ENCODE measurements around the gene PITHD1.
"Not testable (repeated sequence)": the region's sequence is repeated elsewhere in the genome, so short reads cannot be mapped to it uniquely, and the experiment has no call there.

PITHD1 gene

DNA sequence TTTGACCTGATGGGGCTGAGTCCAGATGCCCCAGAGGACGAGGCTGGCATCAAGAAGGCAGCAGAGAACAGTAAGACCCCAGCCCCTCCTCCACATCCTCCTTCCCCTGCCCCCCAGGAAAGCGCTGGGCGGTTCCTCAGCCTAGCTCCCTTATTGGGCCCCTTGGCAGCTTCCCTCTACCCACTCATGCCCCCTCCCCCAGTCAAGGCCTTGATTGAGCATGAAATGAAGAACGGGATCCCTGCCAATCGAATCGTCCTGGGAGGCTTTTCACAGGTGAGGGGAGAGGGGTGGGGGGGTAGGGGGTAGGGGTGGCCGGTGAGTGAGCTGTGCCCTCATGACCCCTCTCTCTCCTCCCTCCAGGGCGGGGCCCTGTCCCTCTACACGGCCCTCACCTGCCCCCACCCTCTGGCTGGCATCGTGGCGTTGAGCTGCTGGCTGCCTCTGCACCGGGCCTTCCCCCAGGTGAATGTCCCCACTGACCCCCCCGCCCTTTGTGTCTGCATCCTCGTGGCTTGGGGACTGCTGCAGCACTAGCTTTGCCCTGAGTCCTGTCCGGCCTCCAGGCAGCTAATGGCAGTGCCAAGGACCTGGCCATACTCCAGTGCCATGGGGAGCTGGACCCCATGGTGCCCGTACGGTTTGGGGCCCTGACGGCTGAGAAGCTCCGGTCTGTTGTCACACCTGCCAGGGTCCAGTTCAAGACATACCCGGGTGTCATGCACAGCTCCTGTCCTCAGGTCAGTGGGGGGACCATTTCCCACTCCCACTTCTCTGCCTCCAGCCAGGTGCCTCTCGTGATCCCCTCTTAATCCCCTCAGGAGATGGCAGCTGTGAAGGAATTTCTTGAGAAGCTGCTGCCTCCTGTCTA lies 15.9 kb downstream of the PITHD1 start:
- TF ChIP-seq, protein P1, sequence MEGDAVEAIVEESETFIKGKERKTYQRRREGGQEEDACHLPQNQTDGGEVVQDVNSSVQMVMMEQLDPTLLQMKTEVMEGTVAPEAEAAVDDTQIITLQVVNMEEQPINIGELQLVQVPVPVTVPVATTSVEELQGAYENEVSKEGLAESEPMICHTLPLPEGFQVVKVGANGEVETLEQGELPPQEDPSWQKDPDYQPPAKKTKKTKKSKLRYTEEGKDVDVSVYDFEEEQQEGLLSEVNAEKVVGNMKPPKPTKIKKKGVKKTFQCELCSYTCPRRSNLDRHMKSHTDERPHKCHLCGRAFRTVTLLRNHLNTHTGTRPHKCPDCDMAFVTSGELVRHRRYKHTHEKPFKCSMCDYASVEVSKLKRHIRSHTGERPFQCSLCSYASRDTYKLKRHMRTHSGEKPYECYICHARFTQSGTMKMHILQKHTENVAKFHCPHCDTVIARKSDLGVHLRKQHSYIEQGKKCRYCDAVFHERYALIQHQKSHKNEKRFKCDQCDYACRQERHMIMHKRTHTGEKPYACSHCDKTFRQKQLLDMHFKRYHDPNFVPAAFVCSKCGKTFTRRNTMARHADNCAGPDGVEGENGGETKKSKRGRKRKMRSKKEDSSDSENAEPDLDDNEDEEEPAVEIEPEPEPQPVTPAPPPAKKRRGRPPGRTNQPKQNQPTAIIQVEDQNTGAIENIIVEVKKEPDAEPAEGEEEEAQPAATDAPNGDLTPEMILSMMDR (IDR thresholded peaks at IDR 0.05; ENCODE audit: low read depth, low read length, missing control alignments), result no peak
- no peak for DNase-seq (ENCODE audit: extremely low read depth, low read depth)
- no peak overlapping the region for H3K4me3 ChIP-seq (replicated peaks; ENCODE audit: low read depth, low read length)

DNA sequence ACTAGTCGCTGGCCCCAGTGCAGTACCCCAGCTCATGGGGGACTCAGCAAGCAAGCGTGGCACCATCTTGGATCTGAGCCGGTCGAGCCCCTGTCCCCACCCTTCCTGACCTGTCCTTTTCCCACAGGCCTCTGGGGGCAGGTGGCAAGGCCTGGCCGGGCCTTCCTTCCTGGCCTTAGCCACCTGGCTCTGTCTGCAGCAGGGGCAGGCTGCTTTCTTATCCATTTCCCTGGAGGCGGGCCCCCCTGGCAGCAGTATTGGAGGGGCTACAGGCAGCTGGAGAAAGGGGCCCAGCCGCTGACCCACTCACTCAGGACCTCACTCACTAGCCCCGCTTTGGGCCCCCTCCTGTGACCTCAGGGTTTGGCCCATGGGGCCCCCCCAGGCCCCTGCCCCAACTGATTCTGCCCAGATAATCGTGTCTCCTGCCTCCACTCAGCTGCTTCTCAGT lies 16.5 kb downstream of the PITHD1 start:
- DNase-seq (ENCODE audit: extremely low read depth, low read depth); H3K4me3 ChIP-seq (replicated peaks; ENCODE audit: low read depth, low read length): not testable (repeated sequence)

DNA sequence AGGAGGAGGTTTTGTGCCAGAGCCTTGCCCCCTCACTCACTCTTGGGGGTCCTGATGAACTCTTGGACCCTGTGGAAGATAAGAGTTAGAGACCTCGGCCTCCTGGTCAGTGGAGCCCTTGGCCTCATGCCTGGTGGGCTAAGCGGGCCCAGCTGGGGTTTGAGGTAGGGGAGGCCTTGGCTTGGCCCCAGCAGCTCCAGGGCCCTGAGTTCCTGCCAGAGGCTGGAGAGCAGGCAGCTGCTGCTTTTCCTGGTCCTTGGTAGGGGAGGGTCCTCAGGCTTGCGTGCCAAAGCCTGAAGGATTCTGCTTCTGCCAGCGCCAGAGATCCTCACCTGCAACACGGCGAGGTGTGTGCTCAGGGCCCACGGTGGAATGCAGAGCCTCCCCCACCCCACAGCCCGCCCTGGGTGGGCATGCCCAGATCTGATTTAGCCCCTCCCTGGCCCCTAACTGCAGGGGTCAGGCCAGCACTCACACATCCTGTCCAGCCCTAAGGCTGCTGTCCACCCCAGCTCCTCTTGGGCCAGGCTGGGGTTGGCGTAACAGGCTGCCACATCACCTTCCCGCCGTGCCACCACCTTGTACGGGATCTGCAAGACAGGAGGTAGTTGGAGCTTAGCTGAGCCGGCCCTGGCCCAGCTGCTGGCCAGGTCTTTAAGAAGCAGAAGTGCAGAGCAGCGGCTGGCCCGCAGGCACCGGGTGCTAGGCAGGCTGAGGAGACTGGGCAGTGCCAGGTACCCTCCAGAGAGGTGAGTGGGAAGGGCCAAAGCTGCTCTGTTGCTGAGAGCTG lies 17.7 kb downstream of the PITHD1 start:
- TF ChIP-seq, protein P1 (IDR thresholded peaks at IDR 0.05; ENCODE audit: low read depth, low read length, missing control alignments), result no peak
- no peak overlapping the region for H3K4me3 ChIP-seq (replicated peaks; ENCODE audit: low read depth, low read length)
- DNase-seq (ENCODE audit: extremely low read depth, low read depth), result no peak

DNA sequence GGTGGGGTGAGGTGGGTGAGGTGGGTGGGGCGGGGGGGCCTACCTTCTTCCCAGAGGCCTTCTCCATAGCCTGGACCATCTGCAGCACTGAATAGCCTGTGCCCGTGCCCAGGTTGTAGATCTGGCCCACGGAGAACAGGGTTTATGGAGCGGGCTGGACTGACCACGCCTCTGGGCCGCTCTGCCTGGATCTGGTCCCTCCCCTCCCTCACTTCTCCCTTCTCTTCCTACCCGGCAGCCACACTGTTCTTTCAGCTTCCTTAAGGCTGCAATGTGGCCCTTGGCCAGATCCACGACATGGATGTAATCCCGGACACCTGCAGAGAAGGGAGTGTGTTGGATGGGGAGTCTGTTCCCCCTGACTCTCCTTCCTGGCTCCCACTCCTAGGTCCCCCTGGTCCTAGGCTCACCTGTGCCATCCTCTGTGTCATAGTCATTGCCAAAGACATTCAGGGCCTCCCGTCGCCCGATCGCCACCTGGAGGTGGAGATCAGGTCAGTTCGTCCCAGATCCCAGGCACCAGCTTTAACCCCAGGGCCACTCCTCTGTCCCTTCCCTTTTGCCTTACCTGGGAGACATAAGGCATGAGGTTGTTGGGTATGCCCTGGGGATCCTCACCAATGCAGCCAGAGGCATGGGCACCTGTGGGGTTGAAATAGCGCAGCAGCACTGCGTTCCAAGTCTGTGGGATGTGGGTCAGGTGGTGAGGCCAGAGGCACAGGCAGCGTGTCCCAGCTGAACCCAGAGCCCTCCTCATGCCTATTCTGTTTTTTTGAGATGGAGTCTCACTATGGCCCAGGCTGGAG lies 18.5 kb downstream of the PITHD1 start:
- TF ChIP-seq, protein P1 (IDR thresholded peaks at IDR 0.05; ENCODE audit: low read depth, low read length, missing control alignments), result no peak
- H3K4me3 ChIP-seq (replicated peaks; ENCODE audit: low read depth, low read length), result no peak overlapping the region
- DNase-seq (ENCODE audit: extremely low read depth, low read depth), result no peak

DNA sequence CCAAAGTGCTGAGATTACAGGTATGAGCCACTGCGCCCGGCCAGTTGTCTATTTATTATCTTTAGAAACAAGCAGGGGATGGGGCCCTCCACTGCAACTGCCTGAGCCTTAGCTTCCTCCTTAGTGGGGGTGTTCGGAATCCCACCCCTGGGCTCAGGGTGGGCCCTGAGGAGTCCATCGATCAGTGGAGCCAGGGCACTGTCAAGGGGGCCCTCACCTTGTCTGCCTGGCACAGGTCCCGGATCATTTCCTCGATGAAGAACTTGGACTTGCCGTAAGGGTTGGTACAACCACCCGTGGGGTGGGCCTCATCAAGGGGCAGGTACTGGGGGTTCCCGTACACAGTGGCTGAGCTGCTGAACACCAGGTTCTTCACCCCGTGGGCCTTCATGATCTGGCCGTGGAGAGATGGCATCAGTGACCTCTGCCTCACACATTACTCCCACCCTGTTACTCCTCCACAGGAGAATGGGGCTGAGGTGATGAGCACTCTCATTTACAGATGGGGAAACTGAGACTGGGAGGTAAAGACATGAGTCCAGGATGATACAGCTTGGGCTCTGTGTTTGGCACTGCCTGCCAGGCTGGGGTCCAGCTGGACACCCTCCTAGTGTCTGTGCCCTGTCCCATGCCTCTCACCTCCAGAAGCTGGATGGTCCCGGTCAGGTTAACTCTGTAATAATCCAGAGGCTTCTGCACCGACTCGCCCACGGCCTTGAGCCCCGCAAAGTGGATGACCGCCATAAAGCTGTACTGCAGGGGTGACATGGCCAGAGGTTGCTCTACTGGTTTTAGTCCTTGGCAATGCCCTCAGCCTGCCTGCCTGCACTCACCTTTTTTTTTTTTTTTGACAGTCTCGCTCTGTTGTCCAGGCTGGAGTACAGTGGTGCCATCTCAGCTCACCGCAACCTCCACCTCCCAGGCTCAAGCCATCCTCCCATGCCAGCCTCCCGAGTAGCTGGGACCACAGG lies 19.5 kb downstream of the PITHD1 start:
- no peak for DNase-seq (ENCODE audit: extremely low read depth, low read depth)
- no peak overlapping the region for H3K4me3 ChIP-seq (replicated peaks; ENCODE audit: low read depth, low read length)
- TF ChIP-seq, protein P1 (IDR thresholded peaks at IDR 0.05; ENCODE audit: low read depth, low read length, missing control alignments), result no peak

DNA sequence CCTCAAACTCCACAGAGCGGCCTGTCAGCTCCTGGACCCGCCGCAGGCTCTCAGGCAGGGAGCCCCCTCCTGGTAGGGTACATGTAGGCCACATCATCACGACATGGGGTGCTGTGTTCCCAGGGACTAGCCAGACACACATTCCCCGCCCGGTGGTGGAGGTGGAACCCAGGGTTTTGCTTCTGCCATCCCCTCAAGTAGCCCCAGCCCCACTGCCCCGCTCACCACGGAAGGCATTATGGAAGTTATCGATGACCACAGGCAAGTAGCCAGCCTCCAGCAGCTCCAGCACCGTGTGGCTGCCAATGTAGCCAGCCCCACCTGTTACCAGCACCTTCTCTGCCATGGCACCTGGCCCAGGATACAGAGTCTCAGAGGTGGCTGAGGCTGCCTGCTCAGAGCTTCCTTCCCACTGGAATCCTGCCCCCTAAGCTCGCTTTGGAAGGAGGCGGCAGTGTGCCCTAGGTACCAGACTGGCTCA lies 20.5 kb downstream of the PITHD1 start:
- TF ChIP-seq, protein P1 (IDR thresholded peaks at IDR 0.05; ENCODE audit: low read depth, low read length, missing control alignments), result peak; percentile 19
- H3K4me3 ChIP-seq (replicated peaks; ENCODE audit: low read depth, low read length), result peak overlapping the region; percentile 73; the same call in 1 of the 2 replicates
- DNase-seq (ENCODE audit: extremely low read depth, low read depth), result no peak

Data from HFF-Myc (cell line).